Prostate gland (tissue), 2 donors: Measurements from ENCODE around the gene FERMT3. TPM values are rescaled to one million over a fixed set of nuclear protein-coding genes. Genes with fewer than 3 reads are reported as not detected.

Experiments
- DNase-seq: peaks from one replicate; pipeline ENCODE4 v3.0.0-alpha.2; 2019; ENCODE audit warnings: low spot score
- H3K27ac ChIP-seq, 2 donors: fragments of 200-600 bp; sonication (generic); 2 replicates each; pipeline ENCODE4 v1.5.1; 2017 to 2019
- H3K27me3 ChIP-seq: fragments of 200-600 bp; sonication (generic); replicated peaks from 2 replicates; pipeline ENCODE4 v1.5.1; 2019; ENCODE audit not compliant: insufficient read depth
- H3K36me3 ChIP-seq, 2 donors: fragments of 200-600 bp; sonication (generic); 1 replicate in 1 of 2; 2 replicates in 1 of 2; pipeline versions ENCODE4 v1.5.1 to v1.8.1; 2017 to 2019
- H3K4me1 ChIP-seq: fragments of 200-600 bp; sonication (generic); replicated peaks from 2 replicates; pipeline ENCODE4 v1.5.1; 2019
- H3K4me3 ChIP-seq, 2 donors: fragments of 200-600 bp; sonication (generic); 2 replicates each; pipeline ENCODE4 v1.5.1; 2017 to 2019
- H3K9me3 ChIP-seq: fragments of 200-600 bp; sonication (generic); 2 replicates; pipeline ENCODE4 v1.5.1; 2017
- POLR2A ChIP-seq: fragments of 450-650 bp; IDR thresholded peaks from one replicate; pipeline ENCODE4 v1.6.1; 2016; ENCODE audit warnings: antibody characterized with exemption, mild to moderate bottlenecking
- POLR2AphosphoS5 ChIP-seq: sonication (generic); formaldehyde crosslinking; IDR thresholded peaks from one replicate; pipeline ENCODE4 v1.6.1; 2017; ENCODE audit warnings: antibody characterized with exemption
- WGBS: methylation state at CpG from one replicate; pipeline ENCODE4 v1.1.5; 2018; 5-methylcytosine and 5-hydroxymethylcytosine counted together
- intact Hi-C: fragments of 100-400 bp; cut with DNase I; formaldehyde crosslinking; loops from one replicate; pipeline ENCODE4 v1.14.2; 2022
- total RNA-seq, 2 donors: library from RNA; depleted of rRNA; stranded (reverse); fragments of >200 nt; gene quantifications; one replicate each; pipeline ENCODE4 v1.1.0, GENCODE V29; 2016
- TF ChIP-seq, protein P1 (sequence below), 4 experiments: fragments of 200-600 bp in 2 of 4; fragments of 450-650 bp in 2 of 4; sonication (generic) in 2 of 4; IDR thresholded peaks; 1 replicate in 3 of 4; 2 replicates in 1 of 4; pipeline ENCODE4 v1.5.1; 2016 to 2019; ENCODE audit warnings: antibody characterized with exemption in 4 of 4, mild to moderate bottlenecking in 2 of 4, moderate library complexity in 2 of 4

Gene FERMT3
- total RNA-seq, 2 donors from 2014 or later = 5.3 to 12.8 TPM

DNA sequence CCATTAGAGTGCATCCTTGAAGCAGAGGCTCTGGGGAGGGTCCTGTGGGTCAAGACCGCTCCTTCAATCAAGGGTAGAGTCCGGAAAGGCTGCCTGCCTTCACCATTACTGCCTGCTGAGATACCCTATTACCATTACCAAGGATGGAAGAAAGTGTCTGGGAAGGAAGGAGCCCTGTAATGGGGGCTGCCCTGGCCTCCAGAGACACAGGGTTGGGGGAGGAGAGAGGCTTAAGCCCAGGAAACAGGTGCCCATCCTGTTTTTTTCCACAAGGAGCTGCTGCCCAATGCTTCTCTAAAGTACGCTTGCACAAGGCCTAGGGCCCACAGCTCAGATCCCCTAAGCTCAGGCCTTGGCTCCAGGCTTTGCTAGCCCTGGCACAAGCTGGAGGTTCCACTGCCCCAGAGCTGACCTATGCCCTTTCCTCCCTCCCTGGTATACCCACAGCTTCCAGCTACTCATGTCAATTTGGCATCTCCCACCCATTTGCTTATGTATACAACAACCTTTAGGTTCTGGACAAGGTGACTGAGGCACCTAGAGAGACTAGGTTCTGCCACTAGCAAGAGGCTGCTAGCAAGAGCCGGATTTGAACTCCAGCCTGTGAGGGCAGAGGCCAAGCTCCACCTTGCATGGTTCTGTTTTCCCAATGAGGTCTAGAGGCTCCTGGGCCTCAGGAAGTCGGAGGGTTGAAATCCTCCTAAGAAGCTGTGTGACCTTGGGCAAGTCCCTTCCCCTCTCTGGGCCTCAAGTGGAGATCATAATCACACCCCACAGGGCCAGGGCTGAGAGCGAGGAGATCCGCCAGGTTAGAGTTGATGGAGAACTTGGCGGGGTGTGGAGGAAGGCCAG lies 43.3 kb downstream of the FERMT3 start:
- H3K27me3 ChIP-seq = no peaks in the 10 kb centered on the region
- no peaks in the 10 kb centered on the region for H3K9me3 ChIP-seq
- 91% methylated on average over 8 of the region's 8 CpGs for WGBS
- intact Hi-C loops = loop anchor here (5.0 kb wide), 1 partner anchor 53 kb away; the partner anchor contains the start of gene CATSPERZ
- H3K27ac ChIP-seq = no peak overlapping the region
- TF ChIP-seq POLR2AphosphoS5 (no peak), POLR2A (no peak)
- TF ChIP-seq, protein P1, sequence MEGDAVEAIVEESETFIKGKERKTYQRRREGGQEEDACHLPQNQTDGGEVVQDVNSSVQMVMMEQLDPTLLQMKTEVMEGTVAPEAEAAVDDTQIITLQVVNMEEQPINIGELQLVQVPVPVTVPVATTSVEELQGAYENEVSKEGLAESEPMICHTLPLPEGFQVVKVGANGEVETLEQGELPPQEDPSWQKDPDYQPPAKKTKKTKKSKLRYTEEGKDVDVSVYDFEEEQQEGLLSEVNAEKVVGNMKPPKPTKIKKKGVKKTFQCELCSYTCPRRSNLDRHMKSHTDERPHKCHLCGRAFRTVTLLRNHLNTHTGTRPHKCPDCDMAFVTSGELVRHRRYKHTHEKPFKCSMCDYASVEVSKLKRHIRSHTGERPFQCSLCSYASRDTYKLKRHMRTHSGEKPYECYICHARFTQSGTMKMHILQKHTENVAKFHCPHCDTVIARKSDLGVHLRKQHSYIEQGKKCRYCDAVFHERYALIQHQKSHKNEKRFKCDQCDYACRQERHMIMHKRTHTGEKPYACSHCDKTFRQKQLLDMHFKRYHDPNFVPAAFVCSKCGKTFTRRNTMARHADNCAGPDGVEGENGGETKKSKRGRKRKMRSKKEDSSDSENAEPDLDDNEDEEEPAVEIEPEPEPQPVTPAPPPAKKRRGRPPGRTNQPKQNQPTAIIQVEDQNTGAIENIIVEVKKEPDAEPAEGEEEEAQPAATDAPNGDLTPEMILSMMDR (IDR thresholded peaks at IDR 0.05) = no peak
- no peak overlapping the region for H3K4me3 ChIP-seq
- H3K36me3 ChIP-seq = no peaks in the 10 kb centered on the region
- H3K4me1 ChIP-seq = peaks cover 22% of the 10 kb centered on the region
- DNase-seq = no peak

DNA sequence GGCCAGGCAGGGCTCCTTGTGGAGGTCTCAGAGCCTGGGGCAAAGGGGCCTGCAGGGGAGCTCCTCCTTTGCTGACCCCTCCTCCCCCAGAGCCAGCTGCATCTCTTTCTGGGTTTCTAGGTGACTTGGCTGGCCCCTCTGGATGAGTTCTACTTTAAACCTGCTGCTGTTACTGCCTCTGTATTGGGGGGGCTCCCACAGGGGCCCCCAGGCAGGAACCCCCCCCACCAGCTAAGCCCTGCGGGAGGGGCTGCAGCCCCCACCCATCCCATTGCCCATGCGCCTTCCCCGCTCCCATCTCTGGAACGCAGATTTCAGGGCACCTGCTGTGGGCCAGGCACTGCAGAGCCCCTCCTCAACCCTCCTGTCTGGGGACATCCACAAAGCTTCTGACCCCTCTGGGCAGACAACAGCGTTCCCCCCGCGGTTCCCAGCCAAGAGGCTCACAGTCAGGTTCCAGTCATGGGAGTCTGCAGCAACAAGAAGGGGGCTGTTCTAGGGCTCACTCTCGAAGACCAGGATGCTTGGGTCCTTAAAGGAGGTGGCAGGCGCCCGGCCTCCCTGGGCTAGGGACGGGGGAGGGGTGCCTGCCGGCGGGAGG lies 44.0 kb downstream of the FERMT3 start:
- H3K4me1 ChIP-seq = peaks cover 16% of the 10 kb centered on the region
- H3K4me3 ChIP-seq = peak overlapping the region; percentile 73 to 90
- intact Hi-C loops = loop anchor here (5.0 kb wide), 1 partner anchor 52 kb away; the partner anchor contains the start of gene CATSPERZ
- H3K27ac ChIP-seq = peak overlapping the region in 1 of 2 donors; percentile 83
- 24% methylated on average over 13 of the region's 13 CpGs for WGBS
- no peaks in the 10 kb centered on the region for H3K27me3 ChIP-seq
- H3K36me3 ChIP-seq = no peaks in the 10 kb centered on the region
- TF ChIP-seq POLR2AphosphoS5 (no peak), POLR2A (no peak)
- TF ChIP-seq, protein P1 (IDR thresholded peaks at IDR 0.05) = no peak
- no peaks in the 10 kb centered on the region for H3K9me3 ChIP-seq
- no peak for DNase-seq

DNA sequence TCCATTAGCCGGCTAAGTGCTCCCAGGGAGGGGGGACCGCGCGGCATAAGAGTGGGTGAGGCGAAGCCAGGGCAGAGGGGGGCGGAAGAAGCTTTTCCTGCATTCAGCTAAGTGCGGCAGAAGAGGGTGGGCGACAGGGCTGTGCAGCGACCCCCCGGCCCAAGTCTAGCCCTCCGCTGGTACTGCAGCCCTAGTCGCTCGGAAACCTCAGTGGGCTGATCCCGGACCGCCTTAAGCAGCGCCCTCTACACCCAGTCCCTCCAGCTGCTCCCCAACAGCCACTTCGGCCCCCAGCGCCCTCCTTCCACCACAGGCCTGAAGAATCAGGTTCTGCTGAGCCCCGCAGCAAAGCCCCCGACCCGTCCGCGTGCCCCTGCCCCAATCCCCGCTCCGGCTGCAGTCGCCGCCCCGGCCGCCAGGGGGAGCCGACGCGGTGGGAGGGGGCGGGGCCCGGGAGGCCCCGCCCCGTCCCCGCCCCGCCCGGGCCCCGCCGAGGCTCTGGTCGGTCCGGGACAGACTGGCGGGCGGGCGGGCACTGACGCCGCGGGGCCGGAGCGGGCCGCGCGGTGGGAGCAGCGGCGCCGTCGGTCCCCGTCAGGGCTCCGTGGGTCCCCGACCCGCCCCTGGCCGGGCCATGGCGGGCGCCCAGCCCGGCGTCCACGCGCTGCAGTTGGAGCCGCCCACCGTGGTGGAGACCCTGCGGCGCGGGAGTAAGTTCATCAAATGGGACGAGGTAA lies 44.7 kb downstream of the FERMT3 start, which contains the start of gene PLCB3:
Gene PLCB3, plus strand, starts transcription at position 515 of the 737 bp plus-strand sequence. Its CDS starts 120 bp downstream, at position 635.
- Histone ChIP-seq H3K4me3 (peak within 1 kb of the TSS; percentile 73 to 90), H3K4me1 (peaks cover 11% of the 10 kb centered on the region), H3K27ac (peak within 1 kb of the TSS; percentile 70 to 83), H3K36me3 (no peaks in the 10 kb centered on the region), H3K27me3 (no peaks in the 10 kb centered on the region), H3K9me3 (no peaks in the 10 kb centered on the region)
- no peak for TF ChIP-seq POLR2AphosphoS5
- TF ChIP-seq, protein P1 (IDR thresholded peaks at IDR 0.05) = peak; percentile 84 to 98 (median 90)
- peak; percentile 69 for TF ChIP-seq POLR2A
- DNase-seq = peak; percentile 52
- under 1% methylated on average over 44 of the region's 75 CpGs for WGBS
- intact Hi-C loops = loop anchor here (5.0 kb wide), 1 partner anchor 51 kb away; the partner anchor contains the start of gene CATSPERZ

DNA sequence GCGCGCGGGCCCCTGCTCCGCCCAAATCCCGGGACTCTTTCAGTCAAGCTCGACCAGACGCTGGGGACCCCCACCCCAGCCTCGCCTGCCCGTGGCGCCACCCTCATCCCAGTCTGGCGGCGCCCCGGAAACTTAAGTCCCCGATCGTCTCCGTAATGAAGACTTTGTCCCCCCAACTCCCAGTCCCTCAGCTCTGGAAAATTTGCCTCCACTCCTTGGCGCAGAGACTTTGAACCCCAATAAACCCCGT lies 45.2 kb downstream of the FERMT3 start:
- under 1% methylated on average over 18 of the region's 18 CpGs for WGBS
- Histone ChIP-seq H3K9me3 (no peaks in the 10 kb centered on the region), H3K4me1 (peaks cover 11% of the 10 kb centered on the region), H3K27ac (peak overlapping the region; percentile 70 to 83), H3K4me3 (peak overlapping the region; percentile 73 to 90), H3K36me3 (no peaks in the 10 kb centered on the region), H3K27me3 (no peaks in the 10 kb centered on the region)
- intact Hi-C loops = loop anchor here (5.0 kb wide), 1 partner anchor 51 kb away; the partner anchor contains the start of gene CATSPERZ
- TF ChIP-seq, protein P1 (IDR thresholded peaks at IDR 0.05) = no peak
- DNase-seq = no peak
